Activated naive CD8-positive, alpha-beta T cell treated with anti-CD3 and anti-CD28 coated beads, Interleukin-2, amount 50 U/mL, for 16 hours (primary cell): ENCODE measurements around the gene CIB4.

Experiments used
- DNase-seq: peaks from one replicate; pipeline ENCODE4 v3.0.0-alpha.2; 2020; ENCODE audit warnings: low read depth, low spot score

The CIB4 gene

GRCh38 chr2:26550276-26551015, 90.7 kb downstream of the CIB4 start:
- no peak for DNase-seq

GRCh38 chr2:26542676-26543505, 98.3 kb downstream of the CIB4 start:
- DNase-seq, result no peak

- DNase-seq, result no peak
These were observed 99.0 kb downstream of the CIB4 start for GRCh38 chr2:26542194-26542455.

- no peak for DNase-seq
These were observed 99.6 kb downstream of the CIB4 start for GRCh38 chr2:26541401-26542193.

GRCh38 chr2:26540961-26541360, 100.2 kb downstream of the CIB4 start:
- DNase-seq, result no peak

- no peak for DNase-seq
These were observed 100.9 kb downstream of the CIB4 start for GRCh38 chr2:26540306-26540705.

- no peak for DNase-seq
These were observed 103.2 kb downstream of the CIB4 start for GRCh38 chr2:26537826-26538475.

GRCh38 chr2:26537069-26537825, 103.9 kb downstream of the CIB4 start:
- DNase-seq, result no peak

GRCh38 chr2:26536371-26537068, 104.6 kb downstream of the CIB4 start:
- no peak for DNase-seq

- DNase-seq, result no peak
These were observed 105.4 kb downstream of the CIB4 start for GRCh38 chr2:26535663-26536275.

GRCh38 chr2:26534865-26535662, 106.1 kb downstream of the CIB4 start:
- DNase-seq, result no peak

- no peak for DNase-seq
These were observed 106.9 kb downstream of the CIB4 start for GRCh38 chr2:26534098-26534864.

- no peak for DNase-seq
These were observed 107.5 kb downstream of the CIB4 start for GRCh38 chr2:26533661-26534060.

- DNase-seq, result no peak
These were observed 108.6 kb downstream of the CIB4 start for GRCh38 chr2:26532301-26533250.
